BJ (cell line): Measurements from ENCODE around the gene KIF3A. TPM values are rescaled to one million over a fixed set of nuclear protein-coding genes. Genes with fewer than 3 reads are reported as not detected.

Source experiments
- CTCF ChIA-PET: fragments of 350-600 bp; formaldehyde crosslinking; extraction: SDS; loops from one replicate; lab custom pipeline; 2021; ENCODE audit warnings: antibody characterized with exemption, inconsistent platforms; lab: Yijun Ruan, JAX
- POLR2A ChIA-PET: fragments of 300-600 bp; sonication (Branson Sonifier 250); formaldehyde crosslinking; extraction: SDS; loops from one replicate; lab custom pipeline; 2021; ENCODE audit warnings: antibody characterized with exemption; lab: Charles Lee
- DNase-seq: peaks from one replicate; pipeline ENCODE4 v3.0.0-alpha.2; 2011; ENCODE audit warnings: low read depth
- H3K27me3 ChIP-seq: 2 replicates; pipeline ENCODE4 v1.6.0; 2011; ENCODE audit warnings: low read length; ENCODE audit not compliant: control insufficient read depth, insufficient read depth
- H3K36me3 ChIP-seq: 2 replicates; pipeline ENCODE4 v1.5.1; 2011; ENCODE audit warnings: low read length; ENCODE audit not compliant: control insufficient read depth, insufficient read depth
- H3K4me3 ChIP-seq: 2 replicates; pipeline ENCODE4 v1.5.1; 2011; ENCODE audit warnings: low read depth, mild to moderate bottlenecking, control low read depth, low read length
- CTCF ChIP-seq: IDR thresholded peaks from 2 replicates; pipeline ENCODE4 v1.5.1; 2011; ENCODE audit warnings: low read depth, mild to moderate bottlenecking, control low read depth, inconsistent platforms, low read length, moderate library complexity; ENCODE audit not compliant: insufficient read depth
- polyA plus RNA-seq: library from polyadenylated mRNA; depleted of rRNA; stranded (reverse); fragments of >200 nt; gene quantifications from 2 replicates; pipeline ENCODE4 v1.2.3, GENCODE V29; 2011

Gene KIF3A
- polyA plus RNA-seq, 1 experiment = 2.9 TPM

GRCh38 chr5:132766020-132766805 lies 28.9 kb upstream of the KIF3A start:
- POLR2A ChIA-PET = no interaction called here
- Histone ChIP-seq H3K4me3 (no peak overlapping the region), H3K27me3 (no peaks in the 10 kb centered on the region), H3K36me3 (peaks cover 16% of the 10 kb centered on the region)
- CTCF ChIA-PET = interaction anchor here (0.6 to 5.2 kb wide), 2 partner anchors 11 to 54 kb away, joined by 3 to 24 read pairs; no protein-coding TSS in a partner anchor
- no peak for DNase-seq
- TF ChIP-seq CTCF = no peak

GRCh38 chr5:132765311-132766019 lies 28.1 kb upstream of the KIF3A start:
- H3K27me3 ChIP-seq = no peaks in the 10 kb centered on the region
- no peak overlapping the region for H3K4me3 ChIP-seq
- ChIA-PET POLR2A (no interaction called here), CTCF (interaction anchor here (0.6 to 5.2 kb wide), 2 partner anchors 11 to 55 kb away, joined by 3 to 24 read pairs; no protein-coding TSS in a partner anchor)
- TF ChIP-seq CTCF = no peak
- DNase-seq = no peak
- peaks cover 21% of the 10 kb centered on the region for H3K36me3 ChIP-seq

- no peak for TF ChIP-seq CTCF
- ChIA-PET CTCF (interaction anchor here (0.9 to 5.2 kb wide), 2 partner anchors 55 to 65 kb away, joined by 3 to 24 read pairs; partner anchors contain the start of gene SHROOM1), POLR2A (no interaction called here)
- Histone ChIP-seq H3K36me3 (peaks cover 23% of the 10 kb centered on the region), H3K27me3 (no peaks in the 10 kb centered on the region), H3K4me3 (no peak overlapping the region)
- DNase-seq = no peak
These were observed 27.4 kb upstream of the KIF3A start for GRCh38 chr5:132764671-132765238.

- DNase-seq = no peak
- CTCF ChIA-PET = interaction anchor here (0.9 to 5.2 kb wide), 2 partner anchors 56 to 66 kb away, joined by 3 to 24 read pairs; partner anchors contain the start of gene SHROOM1
These were observed 26.7 kb upstream of the KIF3A start for GRCh38 chr5:132764051-132764450.

More at GRCh38 chr5:132764051-132764450, 26.7 kb upstream of the KIF3A start:
- Histone ChIP-seq H3K36me3 (peaks cover 26% of the 10 kb centered on the region), H3K27me3 (no peaks in the 10 kb centered on the region), H3K4me3 (no peak overlapping the region)
- POLR2A ChIA-PET = no interaction called here
- TF ChIP-seq CTCF = no peak
